Breast epithelium (tissue), 4 donors: Measurements from ENCODE around the gene KCNS1. TPM values are rescaled to one million over a fixed set of nuclear protein-coding genes. Genes with fewer than 3 reads are reported as not detected.

Source experiments
- DNase-seq, 2 donors: peaks; one replicate each; pipeline ENCODE4 v3.0.0-alpha.2; 2019; ENCODE audit warnings: low spot score in 2 of 2
- H3K27ac ChIP-seq, 2 donors: fragments of 200-600 bp; sonication (generic) in 1 of 2; one replicate each; pipeline ENCODE4 v1.5.1; 2016 to 2019; ENCODE audit warnings: mild to moderate bottlenecking in 1 of 2
- H3K27me3 ChIP-seq, 2 donors: fragments of 200-600 bp; sonication (generic) in 1 of 2; one replicate each; pipeline versions ENCODE4 v1.5.1 to v1.6.0; 2017 to 2019; ENCODE audit warnings: control low read depth in 1 of 2, mild to moderate bottlenecking in 1 of 2
- H3K36me3 ChIP-seq: fragments of 200-600 bp; one replicate; pipeline ENCODE4 v1.5.1; 2019
- H3K4me1 ChIP-seq, 2 donors: fragments of 200-600 bp; sonication (generic); one replicate each; pipeline ENCODE4 v1.5.1; 2016 to 2019; ENCODE audit warnings: control low read depth in 1 of 2
- H3K4me3 ChIP-seq, 3 donors: fragments of 200-600 bp; sonication (generic); 1 replicate in 2 of 3; 2 replicates in 1 of 3; pipeline ENCODE4 v1.5.1; 2016 to 2019; ENCODE audit warnings: mild to moderate bottlenecking in 3 of 3, moderate library complexity in 2 of 3
- H3K9me3 ChIP-seq, 2 donors: fragments of 200-600 bp; sonication (generic) in 1 of 2; one replicate each; pipeline ENCODE4 v1.5.1; 2016 to 2019; ENCODE audit warnings: control low read depth in 1 of 2
- CTCF ChIP-seq, 3 donors: fragments of 450-650 bp; IDR thresholded peaks; one replicate each; pipeline ENCODE4 v1.5.1; 2016 to 2017; ENCODE audit warnings: antibody characterized with exemption in 3 of 3, mild to moderate bottlenecking in 3 of 3, moderate library complexity in 3 of 3
- POLR2A ChIP-seq: fragments of 450-650 bp; IDR thresholded peaks from one replicate; pipeline ENCODE4 v1.6.1; 2016; ENCODE audit warnings: antibody characterized with exemption, mild to moderate bottlenecking, moderate library complexity
- POLR2AphosphoS5 ChIP-seq, 3 donors: sonication (generic); formaldehyde crosslinking; IDR thresholded peaks; one replicate each; pipeline ENCODE4 v1.6.1; 2017; ENCODE audit warnings: antibody characterized with exemption in 3 of 3
- intact Hi-C: fragments of 100-400 bp; cut with DNase I; formaldehyde crosslinking; loops from one replicate; pipeline ENCODE4 v1.15.1; 2023; ENCODE audit warnings: low total_unique reads
- total RNA-seq, 3 donors: library from RNA; depleted of rRNA; stranded (reverse); fragments of >200 nt; gene quantifications; one replicate each; pipeline ENCODE4 v1.1.0, GENCODE V29; 2016

KCNS1 gene
- total RNA-seq, 3 donors from 2014 or later: 0.44 TPM; not detected in 2

- no peak overlapping the region for H3K4me3 ChIP-seq
- H3K27ac ChIP-seq: no peak overlapping the region
- DNase-seq: no peak
- no peak for TF ChIP-seq POLR2AphosphoS5 (IDR thresholded peaks at IDR 0.05)
- no peaks in the 10 kb centered on the region for H3K27me3 ChIP-seq
- H3K4me1 ChIP-seq: no peaks in the 10 kb centered on the region
- no peaks in the 10 kb centered on the region for H3K9me3 ChIP-seq
- intact Hi-C loops: no loop called here
- no peaks in the 10 kb centered on the region for H3K36me3 ChIP-seq
These were observed 27.2 kb upstream of the KCNS1 start for GRCh38 chr20:45128099-45128498.

DNA sequence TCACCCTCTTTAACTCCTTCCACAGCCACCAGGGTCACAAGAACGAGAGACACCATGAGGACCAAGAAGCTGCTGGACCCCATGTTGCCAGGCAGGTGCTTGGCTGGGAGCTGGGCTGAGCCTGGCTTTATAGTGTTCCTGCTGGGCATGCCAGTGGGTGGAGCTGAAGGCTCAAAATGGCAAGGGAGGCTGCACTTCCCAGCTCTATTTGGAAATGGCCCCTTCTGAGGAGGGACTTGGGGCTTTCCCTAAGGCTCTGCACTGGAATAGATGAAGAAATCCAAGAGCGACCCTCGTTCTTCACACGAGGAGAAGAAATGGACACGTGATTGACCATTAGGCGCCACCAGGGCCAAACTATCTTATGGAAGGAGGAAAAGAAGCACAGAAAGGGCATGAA is 23.4 kb upstream of the KCNS1 start, which contains the start of gene WFDC12:
Gene WFDC12 (minus strand): TSS at position 101 of the 400 bp plus-strand sequence. CDS start 18 bp downstream, at position 83.
- Histone ChIP-seq H3K27me3 (no peaks in the 10 kb centered on the region), H3K9me3 (no peaks in the 10 kb centered on the region), H3K4me3 (no peak within 1 kb of the TSS), H3K27ac (no peak within 1 kb of the TSS), H3K36me3 (no peaks in the 10 kb centered on the region), H3K4me1 (no peaks in the 10 kb centered on the region)
- DNase-seq: no peak
- intact Hi-C loops: no loop called here
- TF ChIP-seq POLR2A (no peak), POLR2AphosphoS5 (IDR thresholded peaks at IDR 0.05) (no peak), CTCF (IDR thresholded peaks at IDR 0.05) (no peak)

DNA sequence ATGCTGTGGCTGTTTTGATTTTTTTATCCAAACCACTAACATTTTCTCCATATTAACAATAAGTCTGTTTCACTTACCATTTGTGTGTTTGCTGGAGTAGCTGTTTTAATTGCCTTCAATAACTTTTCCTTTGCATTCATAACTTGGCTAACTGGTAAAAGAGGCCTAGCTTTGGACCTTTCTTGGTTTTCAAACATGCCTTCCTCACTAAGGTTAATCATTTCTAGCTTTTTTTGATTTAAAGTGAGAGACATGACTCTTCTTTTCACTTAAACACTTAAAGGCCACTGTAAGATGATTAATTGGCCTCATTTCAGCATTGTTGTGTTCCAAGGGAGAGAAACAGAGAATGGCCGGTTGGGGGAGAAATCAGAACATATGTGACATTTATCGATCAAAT is 20.5 kb upstream of the KCNS1 start:
- Histone ChIP-seq H3K9me3 (no peaks in the 10 kb centered on the region), H3K4me3 (no peak overlapping the region), H3K4me1 (no peaks in the 10 kb centered on the region), H3K36me3 (no peaks in the 10 kb centered on the region), H3K27ac (no peak overlapping the region), H3K27me3 (no peaks in the 10 kb centered on the region)
- no peak for DNase-seq
- intact Hi-C loops: no loop called here
- TF ChIP-seq CTCF (IDR thresholded peaks at IDR 0.05): no peak

DNA sequence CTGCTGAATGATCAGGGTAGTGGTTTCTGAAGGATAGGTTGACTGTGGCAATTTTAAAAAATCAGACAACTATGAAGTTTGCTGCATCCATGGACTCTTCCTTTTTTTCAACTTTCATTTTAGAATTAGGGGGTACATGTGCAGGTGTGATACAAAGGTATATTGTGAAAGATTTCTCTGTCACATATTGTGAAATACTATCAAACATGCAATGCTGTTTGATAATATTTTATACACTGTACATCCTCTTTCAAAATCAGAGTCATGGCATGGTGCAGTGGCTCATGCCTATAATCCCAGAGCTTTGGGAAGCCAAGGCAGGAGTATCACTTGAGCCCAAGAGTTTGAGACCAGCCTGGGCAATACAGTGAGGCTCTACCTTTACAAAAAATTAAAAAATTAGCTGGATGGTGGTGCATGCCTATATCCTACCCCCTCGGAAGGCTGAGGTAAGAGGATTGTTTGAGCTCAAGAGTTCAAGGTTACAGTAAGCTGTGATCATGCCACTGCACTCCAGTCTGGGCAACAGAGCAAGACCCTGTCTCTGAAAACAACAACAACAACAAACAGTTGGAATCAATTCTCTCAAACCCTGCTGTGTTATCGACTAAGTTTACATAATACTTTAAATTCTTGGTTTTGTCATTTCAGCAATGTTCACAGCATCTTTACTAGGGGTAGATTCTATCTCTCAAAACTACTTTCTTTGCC is 18.8 kb upstream of the KCNS1 start:
- intact Hi-C loops: no loop called here
- H3K27ac ChIP-seq: no peak overlapping the region

DNA sequence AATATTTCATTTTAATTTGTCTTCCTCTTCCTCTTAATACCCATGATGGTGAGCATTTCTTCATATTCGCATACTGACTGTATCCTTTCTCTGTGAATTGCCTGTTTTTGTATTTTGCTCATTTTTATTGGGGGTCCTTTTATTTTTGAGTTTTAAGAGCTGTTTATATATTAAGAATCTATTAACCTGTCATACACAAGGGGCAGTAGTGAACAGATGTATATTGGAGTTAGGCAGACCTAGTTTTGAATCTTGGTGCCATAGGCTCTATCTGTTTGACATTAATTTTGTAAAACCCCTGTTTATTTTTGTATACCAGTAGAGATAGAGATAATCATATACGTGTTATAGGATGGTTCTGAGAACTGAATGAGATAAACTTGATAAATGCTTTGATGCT is 17.1 kb upstream of the KCNS1 start:
- intact Hi-C loops: no loop called here
- no peaks in the 10 kb centered on the region for H3K27me3 ChIP-seq
- H3K4me1 ChIP-seq: no peaks in the 10 kb centered on the region

More for the DNA sequence above, 18.8 kb upstream of the KCNS1 start:
- no peak for TF ChIP-seq CTCF (IDR thresholded peaks at IDR 0.05)
- no peak for TF ChIP-seq POLR2A
- no peak for TF ChIP-seq POLR2AphosphoS5 (IDR thresholded peaks at IDR 0.05)
- no peaks in the 10 kb centered on the region for H3K36me3 ChIP-seq
- no peaks in the 10 kb centered on the region for H3K4me1 ChIP-seq
- no peak overlapping the region for H3K4me3 ChIP-seq
- H3K9me3 ChIP-seq: no peaks in the 10 kb centered on the region
- DNase-seq: no peak
- H3K27me3 ChIP-seq: no peaks in the 10 kb centered on the region

More for the DNA sequence above, 17.1 kb upstream of the KCNS1 start:
- no peak for TF ChIP-seq POLR2A
- no peak for TF ChIP-seq POLR2AphosphoS5 (IDR thresholded peaks at IDR 0.05)
- TF ChIP-seq CTCF (IDR thresholded peaks at IDR 0.05): no peak
- no peak for DNase-seq
- H3K9me3 ChIP-seq: no peaks in the 10 kb centered on the region
- H3K27ac ChIP-seq: no peak overlapping the region
- no peak overlapping the region for H3K4me3 ChIP-seq
- no peaks in the 10 kb centered on the region for H3K36me3 ChIP-seq
